NB4 (cell line): Measurements from ENCODE around the gene SELP.

Source experiments
- DNase-seq: peaks from one replicate; pipeline ENCODE4 v3.0.0; 2010; ENCODE audit warnings: low read depth
- H3K4me3 ChIP-seq: one replicate; pipeline ENCODE4 v1.5.1; 2011; ENCODE audit warnings: mild to moderate bottlenecking, low read depth, low read length, moderate library complexity
- CTCF ChIP-seq: IDR thresholded peaks from one replicate; pipeline ENCODE4 v1.5.1; 2012; ENCODE audit warnings: low read depth, low read length
- MAX ChIP-seq: IDR thresholded peaks from 2 replicates; pipeline ENCODE4 v1.6.1; 2011; ENCODE audit warnings: low read depth, low read length
- MYC ChIP-seq: IDR thresholded peaks from 2 replicates; pipeline ENCODE4 v1.6.1; 2011; ENCODE audit warnings: low read depth, low read length
- POLR2A ChIP-seq: IDR thresholded peaks from 2 replicates; pipeline ENCODE4 v1.6.1; 2011; ENCODE audit warnings: mild to moderate bottlenecking; ENCODE audit not compliant: insufficient read length; ENCODE audit errors: extremely low read depth

SELP gene

GRCh38 chr1:169610108-169610507 is 19.8 kb downstream of the SELP start:
- no peak overlapping the region for H3K4me3 ChIP-seq
- TF ChIP-seq POLR2A: no peak
- TF ChIP-seq MYC: no peak
- no peak for TF ChIP-seq CTCF
- no peak for TF ChIP-seq MAX
- no peak for DNase-seq

GRCh38 chr1:169608226-169608625 is 21.7 kb downstream of the SELP start:
- H3K4me3 ChIP-seq: no peak overlapping the region
- DNase-seq: no peak
- TF ChIP-seq MYC (no peak), POLR2A (no peak), MAX (no peak), CTCF (no peak)

- TF ChIP-seq MAX (no peak), MYC (no peak), POLR2A (no peak), CTCF (no peak)
- H3K4me3 ChIP-seq: no peak overlapping the region
- peak; percentile 78 for DNase-seq
Observed at GRCh38 chr1:169604781-169605560, 25.0 kb downstream of the SELP start.

GRCh38 chr1:169601096-169601881 is 28.6 kb downstream of the SELP start:
- peak; percentile 25 for DNase-seq
- H3K4me3 ChIP-seq: no peak overlapping the region
- TF ChIP-seq CTCF: no peak
- no peak for TF ChIP-seq POLR2A
- TF ChIP-seq MAX: no peak
- no peak for TF ChIP-seq MYC

GRCh38 chr1:169595764-169596711 is 33.9 kb downstream of the SELP start:
- TF ChIP-seq POLR2A (no peak), MAX (0 out of 2 replicates have a peak, but pooled peaks have one; percentile 16), CTCF (no peak)
- no peak overlapping the region for H3K4me3 ChIP-seq
- DNase-seq: peak; percentile 35
